ENCODE data around the gene ATG101.

The ATG101 gene, protein sequence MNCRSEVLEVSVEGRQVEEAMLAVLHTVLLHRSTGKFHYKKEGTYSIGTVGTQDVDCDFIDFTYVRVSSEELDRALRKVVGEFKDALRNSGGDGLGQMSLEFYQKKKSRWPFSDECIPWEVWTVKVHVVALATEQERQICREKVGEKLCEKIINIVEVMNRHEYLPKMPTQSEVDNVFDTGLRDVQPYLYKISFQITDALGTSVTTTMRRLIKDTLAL

GRCh38 chr12:52069327-52070184, at the start of gene ATG101:
ATG101 (plus strand) TSS chr12:52069978; CDS start chr12:52073651, 3,673 bp downstream.
- peak within 1 kb of the TSS; percentile 86 for H3K9ac ChIP-seq (ENCODE audit: low read depth, low read length, poor library complexity, severe bottlenecking)
- H4K20me1 ChIP-seq (ENCODE audit: insufficient read depth, low read length, poor library complexity, severe bottlenecking), result peaks cover 41% of the 10 kb centered on the region
- no peaks in the 10 kb centered on the region for H3F3A ChIP-seq (ENCODE audit: low read depth)
- H3K4me2 ChIP-seq (ENCODE audit: low read depth, low read length, poor library complexity, severe bottlenecking), result peak within 1 kb of the TSS; percentile 86
- H3K4me3 ChIP-seq (ENCODE audit: low read length, poor library complexity, severe bottlenecking), result peak within 1 kb of the TSS; percentile 87
- H3K79me2 ChIP-seq (ENCODE audit: insufficient read depth, low read length), result peaks cover 45% of the 10 kb centered on the region
- H3K27me3 ChIP-seq (ENCODE audit: insufficient read depth, low read length, poor library complexity, severe bottlenecking), result no peaks in the 10 kb centered on the region
- H2AFZ ChIP-seq (ENCODE audit: low read length), result peak within 1 kb of the TSS; percentile 92
- TF ChIP-seq, protein P1, sequence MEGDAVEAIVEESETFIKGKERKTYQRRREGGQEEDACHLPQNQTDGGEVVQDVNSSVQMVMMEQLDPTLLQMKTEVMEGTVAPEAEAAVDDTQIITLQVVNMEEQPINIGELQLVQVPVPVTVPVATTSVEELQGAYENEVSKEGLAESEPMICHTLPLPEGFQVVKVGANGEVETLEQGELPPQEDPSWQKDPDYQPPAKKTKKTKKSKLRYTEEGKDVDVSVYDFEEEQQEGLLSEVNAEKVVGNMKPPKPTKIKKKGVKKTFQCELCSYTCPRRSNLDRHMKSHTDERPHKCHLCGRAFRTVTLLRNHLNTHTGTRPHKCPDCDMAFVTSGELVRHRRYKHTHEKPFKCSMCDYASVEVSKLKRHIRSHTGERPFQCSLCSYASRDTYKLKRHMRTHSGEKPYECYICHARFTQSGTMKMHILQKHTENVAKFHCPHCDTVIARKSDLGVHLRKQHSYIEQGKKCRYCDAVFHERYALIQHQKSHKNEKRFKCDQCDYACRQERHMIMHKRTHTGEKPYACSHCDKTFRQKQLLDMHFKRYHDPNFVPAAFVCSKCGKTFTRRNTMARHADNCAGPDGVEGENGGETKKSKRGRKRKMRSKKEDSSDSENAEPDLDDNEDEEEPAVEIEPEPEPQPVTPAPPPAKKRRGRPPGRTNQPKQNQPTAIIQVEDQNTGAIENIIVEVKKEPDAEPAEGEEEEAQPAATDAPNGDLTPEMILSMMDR (conservative IDR thresholded peaks at IDR 0.05; ENCODE audit: low read length), result peak; percentile 86
- TF ChIP-seq EZH2phosphoT487 (IDR thresholded peaks at IDR 0.05; ENCODE audit: borderline replicate concordance), result no peak
- H3K9me2 ChIP-seq (replicated peaks; ENCODE audit: low read depth, low read length), result no peaks in the 10 kb centered on the region
- H3K9me3 ChIP-seq (ENCODE audit: insufficient read depth, low read depth, low read length), result no peaks in the 10 kb centered on the region
- H3K4me1 ChIP-seq (ENCODE audit: insufficient read depth, low read length, poor library complexity, severe bottlenecking), result peaks cover 44% of the 10 kb centered on the region
- no peaks in the 10 kb centered on the region for H3K36me3 ChIP-seq (ENCODE audit: insufficient read depth, low read length)

GRCh38 chr12:52020539-52021336, 49.0 kb upstream of the ATG101 start:
- H3K36me3 ChIP-seq (ENCODE audit: insufficient read depth, low read length), result no peaks in the 10 kb centered on the region
- H3K4me1 ChIP-seq (ENCODE audit: insufficient read depth, low read length, poor library complexity, severe bottlenecking), result peaks cover 27% of the 10 kb centered on the region
- no peaks in the 10 kb centered on the region for H3K9me3 ChIP-seq (ENCODE audit: insufficient read depth, low read depth, low read length)
- no peaks in the 10 kb centered on the region for H4K20me1 ChIP-seq (ENCODE audit: insufficient read depth, low read length, poor library complexity, severe bottlenecking)
- peak overlapping the region; percentile 56 for H3K9ac ChIP-seq (ENCODE audit: low read depth, low read length, poor library complexity, severe bottlenecking)
- peak overlapping the region; percentile 83 for H2AFZ ChIP-seq (ENCODE audit: low read length)
- no peaks in the 10 kb centered on the region for H3K27me3 ChIP-seq (ENCODE audit: insufficient read depth, low read length, poor library complexity, severe bottlenecking)
- H3K9me2 ChIP-seq (replicated peaks; ENCODE audit: low read depth, low read length), result no peaks in the 10 kb centered on the region
- peak overlapping the region; percentile 68 for H3K4me3 ChIP-seq (ENCODE audit: low read length, poor library complexity, severe bottlenecking)
- H3K79me2 ChIP-seq (ENCODE audit: insufficient read depth, low read length), result no peaks in the 10 kb centered on the region
- H3K4me2 ChIP-seq (ENCODE audit: low read depth, low read length, poor library complexity, severe bottlenecking), result peak overlapping the region; percentile 78
- H3F3A ChIP-seq (ENCODE audit: low read depth), result no peaks in the 10 kb centered on the region
- TF ChIP-seq EZH2phosphoT487 (IDR thresholded peaks at IDR 0.05; ENCODE audit: borderline replicate concordance), result no peak
- TF ChIP-seq, protein P1 (conservative IDR thresholded peaks at IDR 0.05; ENCODE audit: low read length), result peak; percentile 86

- H3K4me1 ChIP-seq (ENCODE audit: insufficient read depth, low read length, poor library complexity, severe bottlenecking), result peaks cover 31% of the 10 kb centered on the region
- peak overlapping the region; percentile 81 for H2AFZ ChIP-seq (ENCODE audit: low read length)
- no peaks in the 10 kb centered on the region for H3F3A ChIP-seq (ENCODE audit: low read depth)
- H3K9me2 ChIP-seq (replicated peaks; ENCODE audit: low read depth, low read length), result no peaks in the 10 kb centered on the region
- peak overlapping the region; percentile 68 for H3K9ac ChIP-seq (ENCODE audit: low read depth, low read length, poor library complexity, severe bottlenecking)
- no peaks in the 10 kb centered on the region for H3K9me3 ChIP-seq (ENCODE audit: insufficient read depth, low read depth, low read length)
- H4K20me1 ChIP-seq (ENCODE audit: insufficient read depth, low read length, poor library complexity, severe bottlenecking), result no peaks in the 10 kb centered on the region
- H3K4me3 ChIP-seq (ENCODE audit: low read length, poor library complexity, severe bottlenecking), result peak overlapping the region; percentile 74
- no peaks in the 10 kb centered on the region for H3K27me3 ChIP-seq (ENCODE audit: insufficient read depth, low read length, poor library complexity, severe bottlenecking)
- peak overlapping the region; percentile 82 for H3K4me2 ChIP-seq (ENCODE audit: low read depth, low read length, poor library complexity, severe bottlenecking)
- TF ChIP-seq EZH2phosphoT487 (IDR thresholded peaks at IDR 0.05; ENCODE audit: borderline replicate concordance), result no peak
- TF ChIP-seq, protein P1 (conservative IDR thresholded peaks at IDR 0.05; ENCODE audit: low read length), result no peak
- no peaks in the 10 kb centered on the region for H3K79me2 ChIP-seq (ENCODE audit: insufficient read depth, low read length)
- H3K36me3 ChIP-seq (ENCODE audit: insufficient read depth, low read length), result no peaks in the 10 kb centered on the region
Measured at GRCh38 chr12:52022841-52023181, 47.0 kb upstream of the ATG101 start.

Data from Loucy (cell line).